Testis (tissue), 3 donors: ENCODE measurements around the gene HNF1B. TPM values are rescaled to one million over a fixed set of nuclear protein-coding genes. Genes with fewer than 3 reads are reported as not detected.

ENCODE experiments used
- DNase-seq: peaks from one replicate; pipeline ENCODE4 v3.0.0-alpha.2; 2019
- H3K27ac ChIP-seq, 2 donors: fragments of 200-600 bp; sonication (generic); one replicate each; pipeline ENCODE4 v1.5.1; 2019
- H3K27me3 ChIP-seq: fragments of 200-600 bp; sonication (generic); one replicate; pipeline ENCODE4 v1.5.1; 2019
- H3K36me3 ChIP-seq: fragments of 200-600 bp; sonication (generic); one replicate; pipeline ENCODE4 v1.5.1; 2017; ENCODE audit warnings: low read depth; ENCODE audit errors: missing control alignments
- H3K4me1 ChIP-seq: fragments of 200-600 bp; sonication (generic); one replicate; pipeline ENCODE4 v1.5.1; 2019
- H3K4me3 ChIP-seq, 2 donors: fragments of 200-600 bp; sonication (generic); one replicate each; pipeline ENCODE4 v1.5.1; 2017 to 2019
- H3K9me3 ChIP-seq: fragments of 200-600 bp; sonication (generic); one replicate; pipeline ENCODE4 v1.5.1; 2017
- POLR2A ChIP-seq: fragments of 450-650 bp; IDR thresholded peaks from one replicate; pipeline ENCODE4 v1.6.1; 2017; ENCODE audit warnings: antibody characterized with exemption, mild to moderate bottlenecking, moderate library complexity
- WGBS, 2 donors: methylation state at CpG; one replicate each; pipeline ENCODE4 v1.1.5; 2018; 5-methylcytosine and 5-hydroxymethylcytosine counted together
- intact Hi-C: fragments of 100-400 bp; cut with DNase I; formaldehyde crosslinking; loops from one replicate; pipeline ENCODE4 v1.15.1; 2023; ENCODE audit warnings: low total_unique reads
- polyA plus RNA-seq: library from polyadenylated mRNA; stranded (reverse); fragments of 350-450 nt; fragmentation: Illumina TruSeq; extraction: RNeasy Lipid Tissue Mini Kit (QIAGEN cat#74804); gene quantifications from one replicate; pipeline ENCODE4 v1.2.3, GENCODE V29; 2014; ENCODE audit warnings: low read depth, low replicate concordance; ENCODE audit not compliant: insufficient read depth
- total RNA-seq, 2 donors: library from RNA; depleted of rRNA; stranded (reverse); fragments of >200 nt; gene quantifications; one replicate each; pipeline ENCODE4 v1.2.3, GENCODE V29; 2016
- TF ChIP-seq, protein P1 (sequence below), 3 experiments: fragments of 450-650 bp in 2 of 3; fragments of 200-600 bp in 1 of 3; sonication (generic) in 1 of 3; IDR thresholded peaks; one replicate each; pipeline ENCODE4 v1.5.1; 2016 to 2019; ENCODE audit warnings: antibody characterized with exemption in 3 of 3, mild to moderate bottlenecking in 2 of 3, moderate library complexity in 1 of 3

Gene HNF1B
- total and polyA plus RNA-seq, 3 donors from 2014 or later, result 2.9 to 6.3 (median 3.2) TPM

DNA sequence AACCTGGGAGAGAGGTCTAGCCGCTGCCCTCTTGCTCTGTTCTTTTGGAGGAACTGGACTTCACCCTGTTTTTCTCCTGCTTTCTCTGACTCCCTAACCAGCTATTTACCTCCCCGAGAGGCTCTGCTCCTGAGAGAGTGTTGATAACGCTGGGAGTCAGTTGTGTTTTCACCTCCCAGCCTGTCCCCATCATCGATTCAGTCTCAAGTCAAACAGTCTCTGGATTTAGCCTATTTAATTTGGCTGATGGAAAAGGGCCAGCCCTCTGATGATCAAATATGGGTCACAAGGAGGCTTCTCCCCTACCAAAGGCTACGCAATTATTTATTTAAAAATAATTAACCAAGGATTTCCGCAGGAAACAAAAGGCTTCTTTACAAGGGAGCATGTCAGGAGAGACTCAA lies 31.8 kb downstream of the HNF1B start:
- intact Hi-C loops, result no loop called here
- Histone ChIP-seq H3K4me3 (no peak overlapping the region), H3K36me3 (no peaks in the 10 kb centered on the region), H3K4me1 (no peaks in the 10 kb centered on the region), H3K27me3 (no peaks in the 10 kb centered on the region), H3K9me3 (no peaks in the 10 kb centered on the region), H3K27ac (no peak overlapping the region)
- 64 to 68% methylated on average over 6 of the region's 6 CpGs for WGBS, 2 donors
- TF ChIP-seq, protein P1, sequence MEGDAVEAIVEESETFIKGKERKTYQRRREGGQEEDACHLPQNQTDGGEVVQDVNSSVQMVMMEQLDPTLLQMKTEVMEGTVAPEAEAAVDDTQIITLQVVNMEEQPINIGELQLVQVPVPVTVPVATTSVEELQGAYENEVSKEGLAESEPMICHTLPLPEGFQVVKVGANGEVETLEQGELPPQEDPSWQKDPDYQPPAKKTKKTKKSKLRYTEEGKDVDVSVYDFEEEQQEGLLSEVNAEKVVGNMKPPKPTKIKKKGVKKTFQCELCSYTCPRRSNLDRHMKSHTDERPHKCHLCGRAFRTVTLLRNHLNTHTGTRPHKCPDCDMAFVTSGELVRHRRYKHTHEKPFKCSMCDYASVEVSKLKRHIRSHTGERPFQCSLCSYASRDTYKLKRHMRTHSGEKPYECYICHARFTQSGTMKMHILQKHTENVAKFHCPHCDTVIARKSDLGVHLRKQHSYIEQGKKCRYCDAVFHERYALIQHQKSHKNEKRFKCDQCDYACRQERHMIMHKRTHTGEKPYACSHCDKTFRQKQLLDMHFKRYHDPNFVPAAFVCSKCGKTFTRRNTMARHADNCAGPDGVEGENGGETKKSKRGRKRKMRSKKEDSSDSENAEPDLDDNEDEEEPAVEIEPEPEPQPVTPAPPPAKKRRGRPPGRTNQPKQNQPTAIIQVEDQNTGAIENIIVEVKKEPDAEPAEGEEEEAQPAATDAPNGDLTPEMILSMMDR (IDR thresholded peaks at IDR 0.05), result no peak
- no peak for TF ChIP-seq POLR2A
- no peak for DNase-seq

DNA sequence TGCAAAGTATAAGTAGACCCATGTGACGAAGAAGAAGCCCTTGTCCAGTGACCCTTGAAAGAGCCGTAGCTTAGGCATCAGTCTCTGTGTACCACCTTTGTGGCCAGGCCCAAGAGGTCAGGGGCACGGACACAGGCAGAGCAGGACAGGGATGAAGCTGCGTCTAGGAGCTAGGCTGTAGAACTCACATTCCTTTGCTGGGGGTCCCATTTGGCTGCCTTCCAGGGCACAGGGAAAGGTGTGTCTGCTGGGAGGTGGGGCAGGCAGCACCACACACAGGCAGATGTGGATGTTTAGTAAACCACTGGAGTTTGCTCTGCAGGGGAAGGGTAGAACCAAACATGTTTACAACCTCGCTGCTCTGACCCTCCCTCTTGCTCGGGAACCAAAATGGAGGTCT lies 33.7 kb downstream of the HNF1B start:
- no peak overlapping the region for H3K27ac ChIP-seq
- H3K36me3 ChIP-seq, result no peaks in the 10 kb centered on the region
- no peaks in the 10 kb centered on the region for H3K4me1 ChIP-seq
- TF ChIP-seq, protein P1 (IDR thresholded peaks at IDR 0.05), result no peak
- no peak for TF ChIP-seq POLR2A
- 83 to 86% methylated on average over 6 of the region's 6 CpGs for WGBS, 2 donors
- intact Hi-C loops, result no loop called here
- DNase-seq, result no peak
- H3K27me3 ChIP-seq, result no peaks in the 10 kb centered on the region
- H3K9me3 ChIP-seq, result no peaks in the 10 kb centered on the region
- no peak overlapping the region for H3K4me3 ChIP-seq

DNA sequence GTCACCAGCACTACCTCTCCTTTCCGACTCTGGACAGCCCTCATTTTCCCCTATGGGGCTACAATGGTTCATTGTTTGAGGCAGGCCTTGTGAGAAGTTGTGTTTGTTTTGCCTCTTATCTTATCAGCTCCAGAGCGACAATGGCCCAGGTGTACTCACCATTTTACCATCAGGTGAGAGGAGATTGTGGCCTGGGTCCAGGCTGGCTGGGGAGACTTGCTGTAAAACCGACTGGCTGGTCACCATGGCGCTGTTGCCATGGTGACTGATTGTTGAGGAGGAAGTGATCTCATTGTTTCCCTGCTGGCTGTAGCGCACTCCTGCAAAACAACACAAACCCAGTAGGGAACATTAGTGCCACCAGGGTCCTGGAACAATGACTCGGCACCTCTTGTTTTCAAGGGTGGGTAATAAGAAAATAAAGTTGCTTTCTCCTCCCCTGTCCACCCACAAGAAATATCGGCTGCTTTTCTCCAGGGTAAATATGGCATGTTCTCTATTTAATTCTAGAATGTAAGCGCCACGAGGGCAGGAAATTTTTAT lies 34.4 kb downstream of the HNF1B start:
- Histone ChIP-seq H3K4me3 (no peak overlapping the region), H3K4me1 (no peaks in the 10 kb centered on the region), H3K27me3 (no peaks in the 10 kb centered on the region), H3K36me3 (no peaks in the 10 kb centered on the region), H3K9me3 (no peaks in the 10 kb centered on the region), H3K27ac (no peak overlapping the region)
- peak; percentile 43 for DNase-seq
- WGBS, 2 donors, result 67 to 70% methylated on average over 9 of the region's 9 CpGs
- intact Hi-C loops, result no loop called here
- no peak for TF ChIP-seq POLR2A
- TF ChIP-seq, protein P1 (IDR thresholded peaks at IDR 0.05), result no peak

DNA sequence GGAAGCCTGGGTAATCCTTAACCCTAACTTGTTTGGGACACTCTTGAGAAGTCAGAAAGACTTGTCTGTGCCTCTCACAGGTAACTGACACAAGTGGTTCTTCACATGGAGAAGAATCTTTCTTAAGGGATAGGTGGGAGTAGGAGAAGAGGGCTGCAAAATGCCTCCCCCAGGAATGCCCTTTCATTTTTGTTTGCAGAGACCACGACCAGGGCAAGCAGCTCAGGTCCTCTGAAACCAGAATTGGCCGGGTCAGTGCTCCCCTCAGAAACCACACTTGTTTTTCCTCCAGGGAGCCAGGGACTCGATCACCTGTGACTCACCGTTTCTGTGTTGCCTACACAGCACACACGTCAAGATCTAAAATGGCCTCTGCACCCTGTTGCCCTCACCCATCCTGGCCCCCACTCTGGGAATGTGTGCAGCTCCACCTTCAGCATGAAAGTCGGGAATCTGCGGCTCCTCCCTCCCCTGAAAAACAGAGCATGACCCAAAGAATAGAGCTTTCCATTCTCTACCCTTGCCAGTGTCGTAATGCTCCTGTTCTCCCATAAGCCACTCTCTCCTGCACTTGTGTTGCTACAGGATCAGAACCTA lies 36.1 kb downstream of the HNF1B start:
- no peak for TF ChIP-seq POLR2A
- TF ChIP-seq, protein P1 (IDR thresholded peaks at IDR 0.05), result no peak
- no peaks in the 10 kb centered on the region for H3K9me3 ChIP-seq
- no peak overlapping the region for H3K4me3 ChIP-seq
- 70 to 79% methylated on average over 8 of the region's 8 CpGs for WGBS, 2 donors
- H3K27ac ChIP-seq, result no peak overlapping the region
- intact Hi-C loops, result no loop called here
- no peaks in the 10 kb centered on the region for H3K4me1 ChIP-seq
- H3K27me3 ChIP-seq, result no peaks in the 10 kb centered on the region
- no peak for DNase-seq
- H3K36me3 ChIP-seq, result no peaks in the 10 kb centered on the region

DNA sequence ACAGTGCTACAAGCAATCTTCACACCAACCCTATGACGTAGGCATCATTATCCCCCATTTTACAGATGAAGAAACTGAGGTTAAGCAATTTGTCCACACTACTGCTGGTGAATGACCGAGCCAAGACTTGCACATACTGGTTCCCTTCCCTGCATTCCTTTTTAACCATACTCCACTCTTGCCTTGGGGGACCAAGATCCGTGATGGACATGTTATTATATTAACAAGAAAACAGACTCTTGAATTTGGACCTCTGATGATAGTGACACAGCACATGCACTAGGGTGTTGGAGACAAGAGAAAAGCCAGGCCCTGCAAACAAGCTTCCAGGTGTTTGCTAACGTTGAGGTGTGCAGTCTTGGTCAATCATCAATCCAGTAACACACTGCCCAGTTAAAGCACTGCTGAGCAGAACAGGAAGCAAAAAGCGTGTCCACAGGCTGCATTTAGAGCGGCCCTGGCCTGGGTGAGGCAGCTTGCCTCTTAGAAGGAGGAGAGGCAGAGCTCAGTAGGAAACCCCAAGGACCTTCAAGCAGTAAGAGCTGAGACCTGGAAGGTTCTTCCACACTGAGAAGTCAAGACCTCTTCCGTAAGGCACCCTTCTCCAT lies 36.7 kb downstream of the HNF1B start:
- DNase-seq, result no peak
- Histone ChIP-seq H3K9me3 (no peaks in the 10 kb centered on the region), H3K4me1 (no peaks in the 10 kb centered on the region), H3K36me3 (no peaks in the 10 kb centered on the region), H3K27ac (no peak overlapping the region), H3K27me3 (no peaks in the 10 kb centered on the region), H3K4me3 (no peak overlapping the region)
- TF ChIP-seq POLR2A, result no peak
- TF ChIP-seq, protein P1 (IDR thresholded peaks at IDR 0.05), result no peak
- intact Hi-C loops, result no loop called here
- 80 to 91% methylated on average over 7 of the region's 7 CpGs for WGBS, 2 donors
